Astrocyte of the cerebellum (primary cell): ENCODE data around the gene LY6G5C.

ENCODE experiments used
- DNase-seq: peaks from one replicate; pipeline ENCODE4 v3.0.0-alpha.2; 2011; ENCODE audit warnings: low read depth
- H3K4me3 ChIP-seq: 2 replicates; pipeline ENCODE4 v1.5.1; 2011; ENCODE audit warnings: mild to moderate bottlenecking, low read depth, low read length, moderate library complexity
- CTCF ChIP-seq: IDR thresholded peaks from 2 replicates; pipeline ENCODE4 v1.5.1; 2012; ENCODE audit warnings: low read length, low read depth, moderate library complexity, mild to moderate bottlenecking; ENCODE audit errors: missing control alignments
- in situ Hi-C: cut with HindIII; loops from 2 replicates; pipeline ENCODE4 v1.10.0; 2017; ENCODE audit warnings: low sequenced_read_pairs

LY6G5C gene

DNA sequence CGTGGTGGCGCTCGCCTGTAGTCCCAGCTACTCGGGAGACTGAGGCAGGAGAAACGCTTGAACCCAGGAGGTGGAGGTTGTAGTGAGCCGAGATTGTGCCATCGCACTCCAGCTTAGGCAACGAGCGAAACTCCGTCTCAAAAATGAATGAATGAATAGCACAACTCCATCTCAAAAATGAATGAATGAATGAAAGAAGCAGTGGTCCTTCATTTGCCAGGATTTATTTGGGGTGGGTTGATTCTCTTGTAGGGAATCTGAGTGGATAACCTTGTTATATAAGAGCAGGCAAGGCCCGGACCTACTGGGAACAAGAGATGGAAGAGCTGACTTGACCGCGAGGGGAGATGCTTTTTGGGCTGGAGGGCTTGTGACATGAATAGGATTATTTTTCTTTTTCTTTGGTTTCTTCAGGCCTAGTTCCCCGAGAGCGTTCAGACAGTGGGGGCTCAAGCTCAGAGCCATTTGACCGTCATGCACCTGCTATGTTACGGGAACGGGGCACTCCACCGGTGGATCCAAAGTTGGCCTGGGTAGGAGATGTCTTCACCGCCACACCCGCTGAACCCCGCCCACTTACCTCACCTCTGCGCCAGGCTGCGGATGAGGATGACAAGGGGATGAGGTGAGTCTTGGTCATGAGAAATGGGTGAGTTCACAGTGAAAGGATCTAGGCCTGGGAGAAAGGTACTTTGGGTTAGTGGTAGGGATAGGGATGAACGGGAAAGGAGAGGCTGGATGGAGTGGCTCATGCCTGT, 50.5 kb downstream of the LY6G5C start:
- no peak overlapping the region for H3K4me3 ChIP-seq
- DNase-seq = no peak
- TF ChIP-seq CTCF = no peak
- in situ Hi-C loops = no loop called here

DNA sequence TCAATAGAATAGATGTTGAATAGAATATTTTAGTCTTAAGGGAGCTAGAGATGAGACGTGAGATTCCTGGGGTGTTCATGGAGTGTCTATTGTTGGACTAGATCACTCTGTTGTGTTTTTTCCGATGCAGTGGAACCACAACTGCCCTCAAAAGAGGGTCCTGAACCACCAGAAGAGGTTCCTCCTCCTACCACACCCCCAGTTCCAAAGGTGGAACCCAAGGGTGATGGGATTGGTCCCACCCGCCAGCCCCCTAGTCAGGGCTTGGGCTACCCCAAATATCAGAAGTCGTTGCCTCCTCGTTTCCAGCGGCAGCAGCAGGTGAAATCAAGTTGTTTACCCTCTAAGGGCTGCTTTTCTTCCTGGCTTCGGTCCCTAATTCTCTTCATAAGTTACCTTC, 51.9 kb downstream of the LY6G5C start:
- no peak overlapping the region for H3K4me3 ChIP-seq
- no peak for TF ChIP-seq CTCF
- no peak for DNase-seq
- in situ Hi-C loops = no loop called here

- H3K4me3 ChIP-seq = no peak overlapping the region
- in situ Hi-C loops = no loop called here
- TF ChIP-seq CTCF = no peak
- no peak for DNase-seq
These were observed 53.1 kb downstream of the LY6G5C start for GRCh38 chr6:31627690-31628287.

GRCh38 chr6:31626952-31627351, 53.9 kb downstream of the LY6G5C start:
- TF ChIP-seq CTCF = no peak

More at GRCh38 chr6:31626952-31627351, 53.9 kb downstream of the LY6G5C start:
- no peak for DNase-seq
- in situ Hi-C loops = no loop called here
- H3K4me3 ChIP-seq = no peak overlapping the region
